Suprapubic skin (tissue), 4 donors: Measurements from ENCODE around the gene SYNE1.

Experiments used
- CTCF ChIP-seq, 2 donors: fragments of 200-600 bp in 1 of 2; fragments of 450-650 bp in 1 of 2; sonication (generic) in 1 of 2; IDR thresholded peaks; one replicate each; pipeline ENCODE4 v1.5.1; 2016 to 2019; ENCODE audit warnings: antibody characterized with exemption in 2 of 2, mild to moderate bottlenecking in 1 of 2, moderate library complexity in 1 of 2
- EP300 ChIP-seq: sonication (generic); formaldehyde crosslinking; IDR thresholded peaks from one replicate; pipeline ENCODE4 v1.6.1; 2017; ENCODE audit warnings: antibody characterized with exemption
- POLR2A ChIP-seq, 2 donors: fragments of 450-650 bp; IDR thresholded peaks; one replicate each; pipeline ENCODE4 v1.6.1; 2017; ENCODE audit warnings: antibody characterized with exemption in 2 of 2, mild to moderate bottlenecking in 2 of 2, moderate library complexity in 2 of 2
- POLR2AphosphoS5 ChIP-seq, 3 donors: sonication (generic); formaldehyde crosslinking; IDR thresholded peaks; one replicate each; pipeline ENCODE4 v1.6.1; 2017; ENCODE audit warnings: antibody characterized with exemption in 3 of 3

DNA sequence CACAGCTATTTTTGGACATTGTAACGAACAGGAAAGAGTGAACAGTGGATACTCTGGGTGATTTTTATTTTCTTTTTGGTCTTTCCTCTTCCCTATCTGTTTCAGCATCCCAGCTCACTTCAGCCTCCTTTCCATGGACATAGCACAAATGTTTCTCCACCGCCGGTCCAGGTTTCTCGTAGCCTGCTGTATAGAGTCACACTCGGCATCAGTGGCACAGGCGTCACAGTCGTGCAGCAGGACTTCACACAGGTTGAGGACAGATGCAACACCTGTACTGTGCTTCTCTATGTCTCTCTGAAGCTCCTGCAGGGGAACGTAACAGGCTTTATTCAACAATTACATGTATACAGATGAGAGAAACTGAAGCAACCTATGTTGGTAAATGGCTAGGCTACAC lies 481.4 kb downstream of the SYNE1 start:
- no peak for TF ChIP-seq CTCF (IDR thresholded peaks at IDR 0.05)
- no peak for TF ChIP-seq POLR2A (IDR thresholded peaks at IDR 0.05)
- TF ChIP-seq EP300, result no peak
- no peak for TF ChIP-seq POLR2AphosphoS5 (IDR thresholded peaks at IDR 0.05)
